ENCODE results near the gene PCDHGA10. TPM values are rescaled to one million over a fixed set of nuclear protein-coding genes. Genes with fewer than 3 reads are reported as not detected.
"Not testable (repeated sequence)": the region's sequence is repeated elsewhere in the genome, so short reads cannot be mapped to it uniquely, and the experiment has no call there.

PCDHGA10 gene
- total and polyA plus RNA-seq, 7 donors: 0.27 to 3.9 (median 0.86) TPM

DNA sequence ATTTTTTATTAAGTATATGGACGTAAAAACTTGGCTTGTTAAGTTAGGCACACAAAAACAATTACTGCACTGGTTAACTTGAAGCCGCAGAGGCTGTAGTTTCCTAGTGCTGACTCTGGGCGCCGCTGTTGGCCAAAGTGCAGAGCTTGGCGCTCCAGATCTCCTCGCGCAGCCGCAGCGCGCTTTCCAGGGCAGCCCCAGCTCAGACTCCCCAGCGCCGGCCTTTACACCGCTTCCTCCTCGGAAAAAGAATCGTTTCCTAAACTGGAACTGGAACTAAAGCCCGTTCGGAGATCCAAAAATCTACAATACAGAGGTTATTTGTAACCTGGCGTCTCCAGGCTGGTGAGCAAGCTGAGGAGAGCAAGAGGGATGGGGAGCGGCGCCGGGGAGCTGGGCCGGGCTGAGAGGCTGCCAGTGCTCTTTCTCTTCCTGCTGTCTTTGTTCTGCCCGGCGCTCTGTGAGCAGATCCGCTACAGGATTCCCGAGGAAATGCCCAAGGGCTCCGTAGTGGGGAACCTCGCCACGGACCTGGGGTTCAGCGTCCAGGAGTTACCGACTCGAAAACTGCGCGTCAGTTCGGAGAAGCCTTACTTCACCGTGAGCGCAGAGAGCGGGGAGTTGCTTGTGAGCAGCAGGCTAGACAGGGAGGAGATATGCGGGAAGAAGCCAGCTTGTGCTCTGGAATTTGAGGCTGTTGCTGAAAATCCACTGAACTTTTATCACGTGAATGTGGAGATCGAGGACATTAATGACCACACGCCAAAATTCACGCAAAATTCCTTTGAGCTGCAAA, 14.8 kb upstream of the PCDHGA10 start, which contains the start of gene PCDHGB5:
Gene PCDHGB5, plus strand, starts transcription at position 192 of the 796 bp plus-strand sequence. Its CDS starts 181 bp downstream, at position 373.
- Histone ChIP-seq H3K27me3 (ENCODE audit: insufficient read depth in 3 of 3, low read length in 2 of 3) (peaks cover 0 to 48% (median 12%) of the 10 kb centered on the region in 3 donors), H3K27ac (peak within 1 kb of the TSS; percentile 51), H3K4me3 (peak within 1 kb of the TSS; percentile 63)
- H3K9me3 ChIP-seq; H3K4me1 ChIP-seq; intact Hi-C loops (cut with DNase I); H3K36me3 ChIP-seq (ENCODE audit: insufficient read depth in 1 of 2, low read depth in 1 of 2): not testable (repeated sequence)
- TF ChIP-seq, protein P1, sequence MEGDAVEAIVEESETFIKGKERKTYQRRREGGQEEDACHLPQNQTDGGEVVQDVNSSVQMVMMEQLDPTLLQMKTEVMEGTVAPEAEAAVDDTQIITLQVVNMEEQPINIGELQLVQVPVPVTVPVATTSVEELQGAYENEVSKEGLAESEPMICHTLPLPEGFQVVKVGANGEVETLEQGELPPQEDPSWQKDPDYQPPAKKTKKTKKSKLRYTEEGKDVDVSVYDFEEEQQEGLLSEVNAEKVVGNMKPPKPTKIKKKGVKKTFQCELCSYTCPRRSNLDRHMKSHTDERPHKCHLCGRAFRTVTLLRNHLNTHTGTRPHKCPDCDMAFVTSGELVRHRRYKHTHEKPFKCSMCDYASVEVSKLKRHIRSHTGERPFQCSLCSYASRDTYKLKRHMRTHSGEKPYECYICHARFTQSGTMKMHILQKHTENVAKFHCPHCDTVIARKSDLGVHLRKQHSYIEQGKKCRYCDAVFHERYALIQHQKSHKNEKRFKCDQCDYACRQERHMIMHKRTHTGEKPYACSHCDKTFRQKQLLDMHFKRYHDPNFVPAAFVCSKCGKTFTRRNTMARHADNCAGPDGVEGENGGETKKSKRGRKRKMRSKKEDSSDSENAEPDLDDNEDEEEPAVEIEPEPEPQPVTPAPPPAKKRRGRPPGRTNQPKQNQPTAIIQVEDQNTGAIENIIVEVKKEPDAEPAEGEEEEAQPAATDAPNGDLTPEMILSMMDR (IDR thresholded peaks at IDR 0.05): peak; percentile 71
- WGBS, 3 donors: 7 to 9% (median 8%) methylated on average over 21 to 25 of the region's 43 CpGs
- ATAC-seq (peak; percentile 90 to 95 (median 93)), DNase-seq (peak; percentile 46 to 72)

DNA sequence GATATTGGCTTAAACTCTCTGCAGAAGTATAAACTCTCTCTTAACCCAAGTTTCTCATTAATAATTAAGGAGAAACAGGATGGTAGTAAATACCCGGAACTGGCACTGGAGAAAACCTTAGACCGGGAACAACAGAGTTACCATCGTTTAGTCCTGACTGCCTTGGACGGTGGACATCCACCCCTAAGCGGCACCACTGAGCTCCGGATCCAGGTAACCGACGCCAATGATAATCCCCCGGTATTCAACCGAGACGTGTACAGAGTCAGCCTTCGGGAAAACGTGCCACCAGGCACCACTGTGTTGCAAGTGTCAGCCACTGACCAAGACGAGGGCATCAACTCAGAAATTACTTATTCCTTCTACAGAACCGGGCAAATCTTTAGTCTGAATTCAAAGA, 14.2 kb upstream of the PCDHGA10 start:
- intact Hi-C loops (cut with DNase I): no loop called here
- ATAC-seq: peak; percentile 55 to 80 (median 66)
- H3K36me3 ChIP-seq (ENCODE audit: insufficient read depth in 1 of 2, low read depth in 1 of 2): no peaks in the 10 kb centered on the region
- H3K4me1 ChIP-seq: peaks cover 4% of the 10 kb centered on the region
- no peak overlapping the region for H3K27ac ChIP-seq
- TF ChIP-seq, protein P1 (IDR thresholded peaks at IDR 0.05): peak; percentile 10
- 17 to 28% (median 24%) methylated on average over 15 of the region's 15 CpGs for WGBS, 3 donors
- H3K9me3 ChIP-seq: peaks cover 4% of the 10 kb centered on the region
- peak overlapping the region; percentile 42 for H3K4me3 ChIP-seq
- DNase-seq: peak in 1 of 2 donors; percentile 52
- peaks cover 0 to 50% (median 16%) of the 10 kb centered on the region in 3 donors for H3K27me3 ChIP-seq (ENCODE audit: insufficient read depth in 3 of 3, low read length in 2 of 3)

DNA sequence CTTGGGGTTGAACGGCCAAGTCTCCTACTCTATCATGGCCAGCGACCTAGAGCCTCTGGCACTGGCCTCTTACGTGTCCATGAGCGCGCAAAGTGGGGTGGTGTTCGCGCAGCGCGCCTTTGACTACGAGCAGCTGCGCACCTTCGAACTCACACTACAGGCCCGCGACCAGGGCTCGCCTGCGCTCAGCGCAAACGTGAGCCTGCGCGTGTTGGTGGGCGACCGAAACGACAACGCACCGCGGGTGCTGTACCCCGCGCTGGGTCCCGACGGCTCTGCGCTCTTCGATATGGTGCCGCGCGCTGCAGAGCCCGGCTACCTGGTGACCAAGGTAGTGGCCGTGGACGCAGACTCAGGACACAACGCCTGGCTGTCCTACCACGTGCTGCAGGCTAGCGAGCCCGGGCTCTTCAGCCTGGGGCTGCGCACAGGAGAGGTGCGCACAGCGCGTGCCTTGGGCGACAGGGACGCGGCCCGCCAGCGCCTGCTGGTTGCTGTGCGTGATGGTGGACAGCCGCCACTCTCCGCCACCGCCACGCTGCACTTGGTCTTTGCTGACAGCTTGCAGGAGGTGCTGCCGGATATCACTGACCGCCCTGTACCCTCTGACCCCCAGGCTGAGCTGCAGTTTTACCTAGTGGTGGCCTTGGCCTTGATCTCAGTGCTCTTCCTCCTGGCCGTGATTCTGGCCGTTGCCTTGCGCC, 13.1 kb upstream of the PCDHGA10 start:
- TF ChIP-seq, protein P1 (IDR thresholded peaks at IDR 0.05): no peak
- WGBS, 3 donors: 26 to 34% (median 30%) methylated on average over 56 to 61 of the region's 61 CpGs
- H3K4me3 ChIP-seq: peak overlapping the region; percentile 42
- H3K36me3 ChIP-seq (ENCODE audit: insufficient read depth in 1 of 2, low read depth in 1 of 2): no peaks in the 10 kb centered on the region
- H3K4me1 ChIP-seq: peaks cover 4% of the 10 kb centered on the region
- peaks cover 0 to 48% (median 17%) of the 10 kb centered on the region in 3 donors for H3K27me3 ChIP-seq (ENCODE audit: insufficient read depth in 3 of 3, low read length in 2 of 3)
- no peak overlapping the region for H3K27ac ChIP-seq
- DNase-seq: no peak
- intact Hi-C loops (cut with DNase I): no loop called here
- peaks cover 4% of the 10 kb centered on the region for H3K9me3 ChIP-seq
- ATAC-seq: no peak

DNA sequence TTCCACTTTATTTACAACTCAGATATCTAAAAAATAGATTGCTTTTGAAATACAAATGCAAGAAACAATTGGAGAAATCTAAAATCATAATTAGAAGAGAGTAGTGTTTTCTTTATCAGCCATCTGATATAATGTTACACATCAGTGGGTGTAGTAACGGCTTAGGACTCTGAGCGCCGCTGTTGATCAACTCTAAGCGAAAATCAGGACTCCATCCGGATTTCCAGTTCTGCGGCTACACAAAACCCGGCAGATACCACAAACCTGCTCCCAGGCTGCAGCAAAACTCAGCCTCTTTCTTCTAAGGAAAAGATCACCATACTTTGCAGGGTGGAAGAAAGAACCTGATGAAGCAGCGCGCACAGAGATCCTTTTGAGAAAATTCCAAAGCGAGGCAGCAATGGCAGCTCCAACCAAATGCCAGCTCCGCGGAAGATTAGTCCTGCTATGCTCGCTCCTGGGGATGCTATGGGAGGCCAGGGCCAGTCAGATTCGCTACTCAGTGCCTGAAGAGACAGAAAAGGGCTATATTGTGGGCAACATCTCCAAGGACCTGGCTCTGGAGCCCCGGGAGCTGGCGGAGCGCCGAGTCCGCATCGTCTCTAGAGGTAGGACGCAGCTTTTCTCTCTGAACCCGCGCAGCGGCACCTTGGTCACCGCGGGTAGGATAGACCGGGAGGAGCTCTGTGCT, 10.1 kb upstream of the PCDHGA10 start, which contains the start of gene PCDHGA9:
Gene PCDHGA9, plus strand, starts transcription at position 226 of the 691 bp plus-strand sequence. Its CDS starts 175 bp downstream, at position 401.
- peak in 1 of 2 donors; percentile 59 for DNase-seq
- intact Hi-C loops (cut with DNase I): no loop called here
- peak in 3 of 4 donors; percentile 49 to 60 (median 55) for ATAC-seq
- H3K36me3 ChIP-seq (ENCODE audit: insufficient read depth in 1 of 2, low read depth in 1 of 2): no peaks in the 10 kb centered on the region
- peaks cover 4% of the 10 kb centered on the region for H3K9me3 ChIP-seq
- H3K27ac ChIP-seq: no peak within 1 kb of the TSS
- TF ChIP-seq, protein P1 (IDR thresholded peaks at IDR 0.05): peak; percentile 46
- peaks cover 4% of the 10 kb centered on the region for H3K4me1 ChIP-seq
- H3K4me3 ChIP-seq: peak within 1 kb of the TSS; percentile 47
- 20 to 22% (median 20%) methylated on average over 27 of the region's 27 CpGs for WGBS, 3 donors
- H3K27me3 ChIP-seq (ENCODE audit: insufficient read depth in 3 of 3, low read length in 2 of 3): peaks cover 0 to 37% (median 17%) of the 10 kb centered on the region in 3 donors
